ENCODE data around the gene OR2B2. TPM values are rescaled to one million over a fixed set of nuclear protein-coding genes. Genes with fewer than 3 reads are reported as not detected.
A peak's percentile ranks its signal among the peaks of the same experiment; 100 is the strongest.

The OR2B2 gene
- total RNA-seq, 1 experiment from 2014 or later: not detected

GRCh38 chr6:27871924-27872638 lies 40.1 kb downstream of the OR2B2 start:
- peak; percentile 25 for DNase-seq (ENCODE audit: low spot score)
- in situ Hi-C loops (cut with HindIII; ENCODE audit: low sequenced_read_pairs): no loop called here

- in situ Hi-C loops (cut with HindIII; ENCODE audit: low sequenced_read_pairs): no loop called here
- DNase-seq (ENCODE audit: low spot score): no peak
Observed at GRCh38 chr6:27870291-27870870, 41.8 kb downstream of the OR2B2 start.

GRCh38 chr6:27868311-27868710 lies 43.9 kb downstream of the OR2B2 start:
- no peak for DNase-seq (ENCODE audit: low spot score)
- in situ Hi-C loops (cut with HindIII; ENCODE audit: low sequenced_read_pairs): no loop called here

GRCh38 chr6:27867945-27868300 lies 44.3 kb downstream of the OR2B2 start:
- in situ Hi-C loops (cut with HindIII; ENCODE audit: low sequenced_read_pairs): no loop called here
- DNase-seq (ENCODE audit: low spot score): peak; percentile 11

GRCh38 chr6:27867051-27867944 lies 44.9 kb downstream of the OR2B2 start:
- in situ Hi-C loops (cut with HindIII; ENCODE audit: low sequenced_read_pairs): no loop called here
- DNase-seq (ENCODE audit: low spot score): peak; percentile 74

- in situ Hi-C loops (cut with HindIII; ENCODE audit: low sequenced_read_pairs): no loop called here
- peak; percentile 82 for DNase-seq (ENCODE audit: low spot score)
Observed at GRCh38 chr6:27866357-27867050, 45.7 kb downstream of the OR2B2 start.

GRCh38 chr6:27865850-27866356 lies 46.3 kb downstream of the OR2B2 start:
- in situ Hi-C loops (cut with HindIII; ENCODE audit: low sequenced_read_pairs): no loop called here

GRCh38 chr6:27864906-27865849 lies 47.0 kb downstream of the OR2B2 start:
- peak; percentile 94 for DNase-seq (ENCODE audit: low spot score)
- in situ Hi-C loops (cut with HindIII; ENCODE audit: low sequenced_read_pairs): no loop called here

More at GRCh38 chr6:27865850-27866356, 46.3 kb downstream of the OR2B2 start:
- DNase-seq (ENCODE audit: low spot score): no peak

- in situ Hi-C loops (cut with HindIII; ENCODE audit: low sequenced_read_pairs): no loop called here
- DNase-seq (ENCODE audit: low spot score): peak; percentile 40
Observed at GRCh38 chr6:27863962-27864905, 48.0 kb downstream of the OR2B2 start.

GRCh38 chr6:27862396-27863066 lies 49.7 kb downstream of the OR2B2 start:
- in situ Hi-C loops (cut with HindIII; ENCODE audit: low sequenced_read_pairs): no loop called here

GRCh38 chr6:27861861-27862260 lies 50.3 kb downstream of the OR2B2 start:
- no peak for DNase-seq (ENCODE audit: low spot score)
- in situ Hi-C loops (cut with HindIII; ENCODE audit: low sequenced_read_pairs): no loop called here

More at GRCh38 chr6:27862396-27863066, 49.7 kb downstream of the OR2B2 start:
- peak; percentile 21 for DNase-seq (ENCODE audit: low spot score)

GRCh38 chr6:27861276-27861840 lies 50.8 kb downstream of the OR2B2 start:
- no peak for DNase-seq (ENCODE audit: low spot score)
- in situ Hi-C loops (cut with HindIII; ENCODE audit: low sequenced_read_pairs): no loop called here

Other genes with a start within 250 kb of the OR2B2 start
- gene OR2B6, start 44.8 kb upstream of the OR2B2 start, total RNA-seq (2014; rRNA removed; shearing (Covaris generic)): not detected in 2 replicates
- 2.2 and 2.7 TPM in 2 replicates for gene ZNF165, start 168.2 kb upstream of the OR2B2 start, total RNA-seq (2014; rRNA removed; shearing (Covaris generic))
- not detected in 2 replicates for gene ZSCAN16, start 212.2 kb upstream of the OR2B2 start, total RNA-seq (2014; rRNA removed; shearing (Covaris generic))
- 9.0 and 11.3 TPM in 2 replicates for gene ZKSCAN8, start 229.5 kb upstream of the OR2B2 start, total RNA-seq (2014; rRNA removed; shearing (Covaris generic))